Endometrial microvascular endothelial cells (primary cell): ENCODE data around the gene HMGB3. TPM values are rescaled to one million over a fixed set of nuclear protein-coding genes. Genes with fewer than 3 reads are reported as not detected.
"Not testable (repeated sequence)": the region's sequence is repeated elsewhere in the genome, so short reads cannot be mapped to it uniquely, and the experiment has no call there.

Source experiments
- in situ Hi-C: cut with HindIII; loops from 2 replicates; pipeline ENCODE4 v1.10.0; 2017; ENCODE audit warnings: low sequenced_read_pairs, low pct_unique_long_range_greater_than_20kb; ENCODE audit errors: inconsistent ontology term
- total RNA-seq: library from RNA; depleted of rRNA; stranded (reverse); fragments of >200 nt; gene quantifications from one replicate; pipeline ENCODE4 v1.2.3, GENCODE V29; 2015; ENCODE audit errors: inconsistent ontology term

Gene HMGB3
- total RNA-seq, 1 donor from 2014 or later = 20.3 TPM

GRCh38 chrX:150972450-150972849 lies 10.7 kb upstream of the HMGB3 start:
- in situ Hi-C loops = no loop called here

GRCh38 chrX:150975655-150976390 lies 7.3 kb upstream of the HMGB3 start:
- in situ Hi-C loops = no loop called here

- in situ Hi-C loops = no loop called here
Observed at GRCh38 chrX:150977411-150978162, 5.5 kb upstream of the HMGB3 start.

- in situ Hi-C loops = no loop called here
Observed at GRCh38 chrX:150980186-150980585, 2.9 kb upstream of the HMGB3 start.

- in situ Hi-C loops = no loop called here
Observed at GRCh38 chrX:150980711-150981110, 2.4 kb upstream of the HMGB3 start.

GRCh38 chrX:150982235-150982787 lies 824 bp upstream of the HMGB3 start:
- in situ Hi-C loops = no loop called here

GRCh38 chrX:150983521-150984168 lies 510 bp downstream of the HMGB3 start:
- in situ Hi-C loops = no loop called here

GRCh38 chrX:150984169-150984824 lies 1.2 kb downstream of the HMGB3 start:
- in situ Hi-C loops = no loop called here

GRCh38 chrX:150987687-150988086 lies 4.6 kb downstream of the HMGB3 start:
- in situ Hi-C loops = not testable (repeated sequence)

- in situ Hi-C loops = no loop called here
Observed at GRCh38 chrX:150989420-150989819, 6.3 kb downstream of the HMGB3 start.

- in situ Hi-C loops = no loop called here
Observed at GRCh38 chrX:150990910-150991309, 7.8 kb downstream of the HMGB3 start.

- in situ Hi-C loops = no loop called here
Observed at GRCh38 chrX:151000861-151001331, 17.8 kb downstream of the HMGB3 start.

GRCh38 chrX:151004085-151004484 lies 20.9 kb downstream of the HMGB3 start:
- in situ Hi-C loops = no loop called here

GRCh38 chrX:151006410-151007109 lies 23.4 kb downstream of the HMGB3 start:
- in situ Hi-C loops = no loop called here

GRCh38 chrX:151009582-151009981 lies 26.4 kb downstream of the HMGB3 start:
- in situ Hi-C loops = no loop called here

GRCh38 chrX:151013164-151013743 lies 30.1 kb downstream of the HMGB3 start:
- in situ Hi-C loops = no loop called here

- in situ Hi-C loops = no loop called here
Observed at GRCh38 chrX:151015684-151016083, 32.5 kb downstream of the HMGB3 start.

- in situ Hi-C loops = no loop called here
Observed at GRCh38 chrX:151019856-151020255, 36.7 kb downstream of the HMGB3 start.
